ENCODE results near the gene TOR1AIP2.
"Not testable (repeated sequence)": the region's sequence is repeated elsewhere in the genome, so short reads cannot be mapped to it uniquely, and the experiment has no call there.

The TOR1AIP2 gene

DNA sequence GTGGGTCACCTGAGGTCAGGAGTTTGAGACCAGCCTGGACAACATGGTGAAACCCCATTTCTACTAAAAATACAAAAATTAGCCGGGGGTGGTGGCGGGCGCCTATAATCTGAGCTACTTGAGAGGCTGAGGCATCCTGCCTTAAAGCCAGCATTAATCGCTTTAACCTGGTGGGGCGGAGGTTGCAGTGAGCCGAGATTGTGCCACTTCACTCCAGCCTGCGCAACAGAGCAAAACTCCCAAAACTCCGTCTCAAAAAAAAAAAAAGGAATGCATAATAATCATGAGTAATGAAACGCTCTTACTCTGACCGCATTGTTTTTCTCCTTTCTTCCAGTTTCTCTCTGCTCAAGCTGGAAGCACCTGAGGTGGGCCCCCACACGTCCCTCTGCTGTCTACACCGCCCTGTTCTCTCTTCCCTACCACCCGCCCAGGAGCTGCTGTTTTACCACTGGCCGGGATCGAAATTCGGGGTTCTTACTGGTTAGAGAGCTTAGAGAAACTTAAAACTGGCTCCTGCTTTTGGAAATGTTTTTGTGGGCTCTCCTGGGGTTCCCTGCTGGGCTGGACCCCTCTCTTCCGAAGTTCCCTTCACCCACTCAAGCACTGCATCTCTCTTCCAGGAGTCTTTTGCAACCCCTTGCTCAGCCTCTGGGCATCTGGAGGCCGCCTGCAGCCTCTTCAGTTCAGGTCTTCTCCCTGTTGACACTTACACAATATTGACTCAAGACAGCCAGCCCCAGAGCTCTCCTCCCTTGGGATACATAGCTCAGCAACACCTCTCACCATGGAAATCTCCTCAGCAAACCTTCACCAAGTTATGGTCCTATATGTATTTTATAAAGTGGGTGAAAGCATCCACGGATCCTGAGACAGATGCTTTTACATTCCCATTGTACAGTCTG is 72.1 kb downstream of the TOR1AIP2 start:
- no peak for DNase-seq

DNA sequence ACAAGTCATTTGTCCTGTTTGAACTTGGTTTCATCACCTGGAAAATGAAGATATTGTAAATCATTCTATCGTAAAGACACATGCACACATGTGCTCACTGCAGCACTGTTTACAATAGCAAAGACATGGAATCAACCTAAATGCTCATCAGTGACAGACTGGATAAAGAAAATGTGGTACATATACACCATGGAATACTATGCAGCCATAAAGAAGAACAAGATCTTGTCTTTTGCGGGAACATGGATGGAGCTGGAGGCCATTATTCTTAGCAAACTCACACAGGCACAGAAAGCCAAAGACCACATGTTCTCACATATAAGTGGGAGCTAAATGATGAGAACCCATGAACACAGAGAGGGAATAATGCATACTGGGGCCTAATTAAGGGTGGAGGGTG is 73.2 kb downstream of the TOR1AIP2 start:
- not testable (repeated sequence) for DNase-seq

DNA sequence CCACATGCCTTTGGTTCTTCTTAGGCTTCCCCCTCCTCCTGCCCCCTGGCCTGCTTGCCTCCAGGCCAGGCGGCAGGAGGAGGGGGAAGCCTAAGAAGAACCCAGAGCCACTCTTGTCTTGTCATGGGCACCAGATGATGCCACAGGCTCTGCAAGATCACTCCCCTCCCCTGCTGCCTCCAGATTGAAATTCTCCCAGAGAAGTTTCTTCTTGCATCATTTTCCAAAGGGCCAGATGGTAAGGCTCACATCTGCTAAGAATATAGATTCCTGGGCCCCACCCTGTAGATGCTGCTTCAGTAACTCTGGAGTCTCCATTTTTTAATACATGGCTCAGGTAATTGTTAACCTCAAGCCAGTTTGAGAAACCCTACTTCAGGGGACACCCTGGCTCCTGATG is 73.7 kb downstream of the TOR1AIP2 start:
- no peak for DNase-seq

DNA sequence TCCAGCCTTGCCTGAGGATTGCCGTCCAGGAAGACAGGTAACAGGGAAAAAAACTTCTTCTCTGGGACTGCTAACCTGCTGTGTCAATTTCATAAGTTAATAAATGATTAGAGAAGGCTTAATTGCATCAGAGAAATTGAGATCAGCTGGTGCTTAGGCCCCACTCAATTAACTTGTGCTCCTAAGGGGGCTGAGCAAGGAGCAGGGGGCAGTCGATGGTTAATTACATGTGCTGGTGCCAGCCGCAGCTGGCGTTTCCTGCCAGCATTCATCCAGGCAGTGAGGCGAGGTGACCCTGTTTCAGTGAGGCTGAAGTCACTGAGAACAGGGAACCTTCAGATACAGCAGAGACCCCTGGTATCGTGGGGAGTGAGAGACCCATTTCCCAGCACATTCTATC is 74.5 kb downstream of the TOR1AIP2 start:
- no peak for DNase-seq

DNA sequence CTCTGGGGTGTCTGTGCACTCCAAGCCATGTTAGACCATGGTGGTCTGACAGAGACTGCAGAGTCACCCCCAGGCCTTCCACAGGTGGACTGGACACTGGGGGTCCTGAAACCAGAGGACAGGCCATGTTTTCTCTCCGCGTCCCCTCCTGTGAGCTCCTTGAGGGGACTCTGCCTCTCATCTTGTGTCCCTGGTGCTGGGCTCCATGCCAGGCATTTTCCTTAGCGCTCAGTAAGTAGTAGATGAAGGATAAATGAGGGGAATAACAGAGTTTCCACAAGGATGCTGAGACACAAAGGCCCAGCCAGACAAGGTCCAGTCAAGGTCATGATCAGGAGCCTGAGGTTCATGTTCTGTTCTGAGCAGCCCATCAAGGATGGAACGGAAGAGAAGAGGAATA is 77.1 kb downstream of the TOR1AIP2 start:
- no peak for DNase-seq

DNA sequence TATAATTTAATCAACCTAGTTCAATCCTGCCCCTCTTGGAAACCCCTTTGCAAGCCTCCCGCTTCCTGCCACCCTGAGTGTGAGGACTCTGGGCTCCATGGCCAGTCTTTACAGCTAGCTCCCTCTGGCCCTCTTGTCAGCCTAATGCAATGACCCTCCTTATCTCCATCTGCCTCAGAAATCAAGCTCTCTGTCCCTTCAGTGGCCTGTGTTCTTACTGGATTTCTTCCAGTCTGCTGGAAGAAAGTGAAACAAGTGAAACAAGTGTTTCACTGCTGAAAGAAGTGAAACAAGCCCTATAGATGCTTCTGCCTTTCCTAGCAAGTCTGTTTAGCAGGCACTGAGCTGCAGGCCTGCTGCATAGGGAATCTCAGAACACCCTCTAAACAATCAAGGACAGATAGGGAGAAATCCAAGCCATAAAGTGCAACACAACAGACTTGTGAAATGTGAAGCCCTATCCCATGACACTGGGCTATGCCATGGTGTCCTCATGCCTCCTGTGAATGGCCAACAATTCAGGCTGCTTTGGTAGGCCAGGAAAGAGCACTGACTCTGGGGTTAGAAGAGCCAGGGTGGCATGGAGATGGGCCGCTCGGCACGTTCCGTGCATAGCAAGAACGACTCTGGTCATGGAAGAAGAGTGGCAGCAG is 78.6 kb downstream of the TOR1AIP2 start:
- DNase-seq: no peak

DNA sequence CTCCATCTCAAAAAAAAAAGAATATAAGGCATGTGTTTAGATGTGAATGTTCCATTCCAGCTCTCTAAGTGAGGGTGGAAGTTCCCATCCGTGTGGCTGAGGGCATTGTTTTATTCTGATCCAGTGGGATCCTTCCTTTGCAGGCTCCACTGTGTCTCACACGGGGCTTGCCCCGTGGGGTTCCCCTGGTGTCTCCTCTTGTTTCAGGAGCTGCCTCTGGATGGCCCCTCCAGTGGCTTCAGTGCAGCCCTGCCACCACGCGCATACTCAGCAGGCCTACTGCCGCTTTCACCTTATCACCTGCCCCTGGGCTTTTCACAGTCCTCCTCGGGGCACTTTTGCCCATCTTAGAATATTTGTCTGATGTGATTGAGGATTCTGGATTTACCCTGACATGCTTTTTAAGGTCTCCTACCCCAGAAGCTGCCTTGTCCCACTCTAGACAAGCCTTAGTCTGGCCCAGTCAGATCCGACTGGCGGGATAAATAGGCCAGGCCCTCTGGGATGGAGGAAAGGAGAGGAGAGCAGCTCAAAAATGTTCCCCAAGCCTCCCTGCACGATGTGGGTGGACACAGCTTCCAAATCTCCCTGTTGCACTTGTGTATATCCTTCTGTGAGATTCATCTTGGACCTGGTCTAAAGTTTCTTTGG is 79.3 kb downstream of the TOR1AIP2 start:
- no peak for DNase-seq

DNA sequence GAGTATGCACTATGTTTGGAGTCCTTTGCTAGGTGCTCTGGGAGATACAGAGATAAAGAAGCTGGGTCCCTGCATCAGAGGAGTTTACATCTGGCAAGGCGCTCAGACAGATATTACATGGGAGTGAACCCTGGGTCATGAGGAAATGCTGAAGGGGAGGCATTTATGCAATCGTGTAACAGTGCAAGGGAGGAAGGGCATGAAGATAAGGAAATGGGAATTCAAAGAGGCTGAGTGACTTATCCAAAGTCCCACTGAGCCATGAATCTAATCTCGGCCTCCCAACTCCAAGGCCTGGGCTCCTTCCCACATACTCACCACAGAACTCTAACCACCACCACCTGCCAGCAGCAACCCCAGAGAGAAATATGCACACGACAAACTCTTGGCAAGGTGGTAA is 82.9 kb downstream of the TOR1AIP2 start:
- DNase-seq: no peak

DNA sequence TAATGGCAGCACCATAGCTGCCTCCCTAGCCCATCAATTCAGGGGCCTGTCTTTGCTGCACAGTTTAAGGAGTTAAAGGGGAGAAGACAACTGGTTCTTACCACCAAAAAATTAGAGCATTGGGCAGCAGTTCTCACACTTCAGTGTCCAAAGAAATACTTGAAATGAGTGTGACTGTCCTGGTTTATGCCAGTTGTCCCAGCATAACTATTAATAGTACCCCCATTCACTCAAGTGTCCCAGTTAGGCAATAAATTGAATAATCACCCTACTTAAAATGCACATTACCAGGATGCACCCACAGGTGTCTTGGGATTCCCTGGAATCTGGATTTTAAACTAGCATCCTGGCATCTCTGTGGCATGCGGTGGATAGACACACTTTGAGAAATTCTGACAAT is 83.5 kb downstream of the TOR1AIP2 start:
- no peak for DNase-seq

DNA sequence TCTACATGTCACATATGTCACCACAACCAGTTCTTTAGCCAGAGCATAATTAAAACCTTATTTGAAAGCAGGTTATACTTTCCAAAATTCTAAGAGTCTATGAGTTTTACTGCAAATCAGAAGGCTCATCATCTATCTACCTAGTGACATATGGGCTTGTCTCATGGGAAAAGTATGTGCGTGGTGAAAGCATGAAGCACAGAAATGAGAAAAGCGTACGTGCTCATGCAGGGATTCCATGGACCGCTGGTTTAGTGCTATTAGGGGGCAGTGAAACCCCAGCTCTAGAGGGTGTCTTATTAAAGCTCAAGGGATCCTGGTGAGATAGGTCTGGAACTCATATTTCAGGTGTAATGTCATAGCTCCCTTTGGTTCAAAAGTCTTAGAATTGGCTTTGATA is 84.3 kb downstream of the TOR1AIP2 start:
- DNase-seq: no peak
